Spleen (tissue), 7 donors: ENCODE data around the gene BCL2.

ENCODE experiments used
- POLR2A ChIP-seq, 3 donors: fragments of 450-650 bp; IDR thresholded peaks; one replicate each; pipeline ENCODE4 v1.5.1; 2017; ENCODE audit warnings: antibody characterized with exemption in 3 of 3, mild to moderate bottlenecking in 1 of 3
- POLR2AphosphoS5 ChIP-seq, 3 donors: sonication (generic); formaldehyde crosslinking; IDR thresholded peaks; one replicate each; pipeline ENCODE4 v1.5.1; 2017; ENCODE audit warnings: antibody characterized with exemption in 3 of 3
- TF ChIP-seq, protein P1 (sequence below), 11 experiments: fragments of 200-600 bp in 7 of 11; fragments of 450-650 bp in 4 of 11; sonication (generic) in 4 of 11; IDR thresholded peaks in 8 of 11; conservative IDR thresholded peaks in 3 of 11; 1 replicate in 7 of 11; 2 replicates in 4 of 11; pipeline versions ENCODE4 v1.4.0 to v1.8.0; 2016 to 2021; ENCODE audit warnings: antibody characterized with exemption in 11 of 11, inconsistent platforms in 4 of 11, mild to moderate bottlenecking in 1 of 11
- donor health status: DM: no; HTN: no; CAD: no; lungs with moderate emphysema.
- donor health status: DM: no; HTN: no; CAD: no.
- donor health status: DM: no; HTN: no; CAD: no.

DNA sequence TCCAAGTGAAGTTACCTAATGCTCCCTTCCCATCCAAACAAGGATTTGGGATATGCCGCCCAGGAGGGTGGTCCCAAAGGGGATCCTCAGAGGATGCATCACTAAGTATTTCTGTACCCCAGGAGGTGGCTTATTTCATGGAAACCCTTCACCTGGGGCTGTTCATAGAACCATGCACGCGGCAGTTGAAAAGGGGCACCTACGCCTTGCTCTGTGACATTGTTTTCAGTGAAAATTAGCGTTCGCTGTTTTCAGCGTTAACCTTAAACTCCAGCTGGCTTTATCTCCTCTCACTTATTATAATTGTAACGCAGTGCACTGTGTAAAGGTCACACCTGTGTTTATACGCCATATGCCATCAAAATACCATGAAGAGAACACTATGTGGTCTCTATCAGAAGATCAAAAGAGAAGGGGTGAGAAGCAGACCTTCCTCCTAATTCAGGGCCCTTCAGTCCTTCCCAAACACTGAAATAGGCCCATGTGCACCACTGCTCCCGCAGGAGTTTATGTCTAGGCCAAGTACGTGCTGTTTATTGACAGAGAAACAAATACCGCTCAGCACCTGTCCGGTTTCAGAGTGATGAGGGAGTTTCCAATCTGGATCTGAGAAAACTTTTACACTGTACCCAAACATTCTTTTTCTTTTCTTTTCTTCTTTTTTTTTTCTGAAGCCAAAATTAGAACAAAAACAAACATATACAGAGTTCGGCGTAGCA lies 162.1 kb downstream of the BCL2 start:
- TF ChIP-seq, protein P1, sequence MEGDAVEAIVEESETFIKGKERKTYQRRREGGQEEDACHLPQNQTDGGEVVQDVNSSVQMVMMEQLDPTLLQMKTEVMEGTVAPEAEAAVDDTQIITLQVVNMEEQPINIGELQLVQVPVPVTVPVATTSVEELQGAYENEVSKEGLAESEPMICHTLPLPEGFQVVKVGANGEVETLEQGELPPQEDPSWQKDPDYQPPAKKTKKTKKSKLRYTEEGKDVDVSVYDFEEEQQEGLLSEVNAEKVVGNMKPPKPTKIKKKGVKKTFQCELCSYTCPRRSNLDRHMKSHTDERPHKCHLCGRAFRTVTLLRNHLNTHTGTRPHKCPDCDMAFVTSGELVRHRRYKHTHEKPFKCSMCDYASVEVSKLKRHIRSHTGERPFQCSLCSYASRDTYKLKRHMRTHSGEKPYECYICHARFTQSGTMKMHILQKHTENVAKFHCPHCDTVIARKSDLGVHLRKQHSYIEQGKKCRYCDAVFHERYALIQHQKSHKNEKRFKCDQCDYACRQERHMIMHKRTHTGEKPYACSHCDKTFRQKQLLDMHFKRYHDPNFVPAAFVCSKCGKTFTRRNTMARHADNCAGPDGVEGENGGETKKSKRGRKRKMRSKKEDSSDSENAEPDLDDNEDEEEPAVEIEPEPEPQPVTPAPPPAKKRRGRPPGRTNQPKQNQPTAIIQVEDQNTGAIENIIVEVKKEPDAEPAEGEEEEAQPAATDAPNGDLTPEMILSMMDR (IDR thresholded peaks at IDR 0.05 in 8 of 11, conservative IDR thresholded peaks at IDR 0.05 in 3 of 11): no peak
- TF ChIP-seq POLR2A (IDR thresholded peaks at IDR 0.05): no peak
- peak in 1 of 3 donors; percentile 39 for TF ChIP-seq POLR2AphosphoS5 (IDR thresholded peaks at IDR 0.05)
